Activated T-helper 2 cell treated with anti-CD3 and anti-CD28 coated beads, Interferon-gamma antibody, Interleukin-2, Interleukin-4, amounts not matched to agents 10 μg/mL and 5 μg/mL and 100 μg/mL, durations not matched to agents 14 hours and 24 hours and 36 hours (primary cell): Measurements from ENCODE around the gene PPP1R14C. TPM values are rescaled to one million over a fixed set of nuclear protein-coding genes. Genes with fewer than 3 reads are reported as not detected.

Source experiments
- DNase-seq: peaks from one replicate; pipeline ENCODE4 v3.0.0; 2021; ENCODE audit warnings: low spot score
- H3K27ac Mint-ChIP-seq: one replicate; pipeline ENCODE4 v1.8.0; 2021; ENCODE audit warnings: mixed read lengths
- H3K27me3 Mint-ChIP-seq: one replicate; pipeline ENCODE4 v1.8.0; 2021; ENCODE audit warnings: low read depth, mixed read lengths
- H3K36me3 Mint-ChIP-seq: one replicate; pipeline ENCODE4 v1.8.0; 2021; ENCODE audit warnings: low read depth, mixed read lengths
- H3K4me1 Mint-ChIP-seq: one replicate; pipeline ENCODE4 v1.8.0; 2021; ENCODE audit warnings: low read depth, mixed read lengths
- H3K4me3 Mint-ChIP-seq: one replicate; pipeline ENCODE4 v1.8.0; 2021; ENCODE audit warnings: low read depth, mild to moderate bottlenecking, moderate library complexity, mixed read lengths
- H3K9me3 Mint-ChIP-seq: one replicate; pipeline ENCODE4 v1.8.0; 2021; ENCODE audit warnings: mixed read lengths
- intact Hi-C: fragments of 100-400 bp; cut with micrococcal nuclease; formaldehyde crosslinking; loops from one replicate; pipeline ENCODE4 v1.15.1; 2023
- total RNA-seq: library from RNA; stranded (reverse); gene quantifications from 2 replicates; pipeline ENCODE4 v1.2.3, GENCODE V29; 2022

PPP1R14C gene
- total RNA-seq, 1 donor from 2014 or later: 0.23 TPM

DNA sequence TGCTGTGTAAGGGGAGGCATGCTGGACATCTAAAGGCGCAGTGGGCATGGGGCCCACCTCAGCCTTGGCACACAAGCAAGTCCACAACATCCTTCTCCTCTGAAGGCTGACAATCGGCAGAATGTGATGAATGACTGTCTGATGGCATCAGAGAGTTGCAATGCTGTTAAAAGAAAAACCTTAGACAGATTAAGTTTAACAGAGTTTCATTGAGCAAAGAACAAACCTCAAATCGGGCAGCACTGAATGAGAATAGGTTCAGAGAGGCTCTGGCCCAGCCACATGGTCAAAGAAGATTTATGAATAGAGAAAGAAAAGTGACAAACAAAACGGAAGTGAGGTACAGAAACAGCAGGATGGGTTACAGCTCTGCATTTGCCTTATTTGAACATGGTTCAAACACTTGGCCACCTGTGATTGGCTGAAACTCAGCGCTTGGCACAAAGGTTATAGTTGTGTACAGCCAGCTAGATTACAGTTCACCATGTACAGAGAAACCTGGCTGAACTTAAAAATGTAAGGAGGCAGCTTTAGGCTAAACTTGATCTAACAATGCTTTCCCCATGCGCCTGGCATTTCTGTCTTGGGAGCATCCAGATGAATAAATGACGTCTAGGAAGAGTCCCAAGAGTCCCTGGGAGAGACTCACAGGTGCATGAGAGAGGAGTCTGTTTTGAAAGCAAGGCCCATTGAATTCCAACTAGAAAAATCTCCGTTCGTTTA is 127.6 kb downstream of the PPP1R14C start:
- Mint-ChIP-seq H3K4me1 (peaks cover 3% of the 10 kb centered on the region), H3K9me3 (no peaks in the 10 kb centered on the region), H3K27ac (no peak overlapping the region), H3K27me3 (peaks cover 17% of the 10 kb centered on the region), H3K36me3 (no peaks in the 10 kb centered on the region), H3K4me3 (no peak overlapping the region)
- intact Hi-C loops: no loop called here
- no peak for DNase-seq

DNA sequence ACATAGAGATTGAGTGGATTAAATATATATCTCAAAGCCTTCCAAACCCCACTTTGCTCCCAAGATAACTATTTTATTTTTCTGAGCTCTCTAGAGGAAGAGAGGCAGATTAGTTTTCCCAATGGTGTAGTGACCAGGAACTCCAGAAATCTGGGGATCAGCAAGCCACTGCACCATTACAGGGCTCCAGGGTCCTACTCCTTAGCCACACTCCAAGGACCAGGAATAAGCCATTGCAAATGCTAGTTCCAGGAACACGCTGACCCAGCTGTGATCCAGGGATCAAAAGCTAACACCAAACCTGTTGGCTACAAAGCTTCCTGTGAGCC is 128.3 kb downstream of the PPP1R14C start:
- Mint-ChIP-seq H3K36me3 (no peaks in the 10 kb centered on the region), H3K27me3 (peaks cover 17% of the 10 kb centered on the region), H3K9me3 (no peaks in the 10 kb centered on the region), H3K27ac (no peak overlapping the region), H3K4me1 (peaks cover 3% of the 10 kb centered on the region), H3K4me3 (no peak overlapping the region)
- DNase-seq: no peak
- intact Hi-C loops: no loop called here

DNA sequence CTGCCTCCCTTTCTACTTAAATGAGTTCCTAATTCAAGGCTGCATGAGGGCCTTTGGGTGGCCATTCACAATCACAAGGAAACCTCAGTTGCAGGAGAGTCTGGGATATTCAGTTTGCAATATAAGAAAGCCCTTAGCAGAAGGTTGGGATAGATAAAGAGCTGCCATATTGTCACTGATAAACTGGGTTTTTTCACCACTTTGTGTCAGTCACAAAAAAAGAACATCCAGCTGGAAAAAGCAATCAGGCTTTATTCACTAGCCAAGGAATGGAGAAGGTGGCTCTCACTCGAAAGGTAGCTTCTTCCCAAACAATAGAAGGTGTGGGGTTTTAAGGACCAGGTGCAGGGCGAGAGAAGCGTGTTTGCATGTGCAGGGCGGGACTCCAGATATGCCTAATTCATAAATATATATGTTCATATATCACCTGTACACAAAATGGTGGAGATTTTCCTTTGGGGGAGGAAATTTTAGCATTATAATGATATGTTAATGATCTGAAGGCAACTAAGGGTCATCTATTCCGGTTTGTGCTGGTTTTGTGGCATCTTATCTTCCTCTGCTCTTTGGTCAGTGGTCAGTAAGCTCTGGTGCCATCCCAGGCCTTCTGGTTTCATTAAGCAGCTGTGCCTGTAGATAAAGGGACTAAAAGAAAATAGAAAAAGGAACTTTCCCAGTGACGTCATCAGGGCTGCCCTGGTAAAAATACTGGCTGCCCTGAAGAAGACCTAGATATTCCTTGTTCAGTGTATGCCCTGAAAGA is 128.8 kb downstream of the PPP1R14C start:
- Mint-ChIP-seq H3K36me3 (no peaks in the 10 kb centered on the region), H3K9me3 (no peaks in the 10 kb centered on the region), H3K27me3 (peaks cover 17% of the 10 kb centered on the region), H3K27ac (no peak overlapping the region), H3K4me3 (no peak overlapping the region), H3K4me1 (peaks cover 3% of the 10 kb centered on the region)
- DNase-seq: no peak
- intact Hi-C loops: no loop called here

DNA sequence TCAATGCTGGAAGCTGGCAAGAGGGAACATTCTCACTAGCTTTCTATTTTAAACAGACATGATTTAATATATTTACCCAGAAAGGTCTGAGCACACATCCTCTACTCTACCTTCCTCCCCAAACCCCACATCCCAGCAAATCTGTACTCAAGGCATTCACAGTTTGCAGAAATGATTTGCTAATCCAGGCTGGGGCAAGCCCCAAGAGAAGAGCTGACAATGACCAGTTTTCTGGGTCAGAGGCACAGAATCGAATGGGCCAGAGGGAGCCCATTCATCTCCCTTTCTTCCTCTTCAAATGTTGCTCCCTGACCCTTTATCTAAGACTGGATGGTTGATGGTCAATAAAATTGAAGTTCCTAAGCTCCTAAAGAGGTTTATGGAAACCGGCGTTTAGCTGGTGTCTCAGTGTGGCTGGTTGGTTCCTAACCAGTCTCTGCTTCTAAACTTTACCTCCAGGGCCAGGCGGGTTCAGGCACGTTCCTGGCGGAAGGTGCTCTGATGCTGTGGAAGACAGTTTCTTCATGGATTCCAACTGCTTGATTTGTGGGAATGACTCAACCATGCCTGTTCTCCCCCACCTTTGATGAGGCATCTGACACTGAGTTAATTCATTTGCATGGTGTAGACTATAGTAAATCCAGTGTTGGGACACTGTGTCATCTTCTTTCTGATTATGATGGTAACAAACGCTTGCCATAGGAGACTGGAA is 129.6 kb downstream of the PPP1R14C start:
- H3K27me3 Mint-ChIP-seq: peaks cover 15% of the 10 kb centered on the region
- H3K4me1 Mint-ChIP-seq: peaks cover 3% of the 10 kb centered on the region
- no peaks in the 10 kb centered on the region for H3K9me3 Mint-ChIP-seq
- DNase-seq: no peak
- intact Hi-C loops: no loop called here
- H3K36me3 Mint-ChIP-seq: no peaks in the 10 kb centered on the region
- no peak overlapping the region for H3K27ac Mint-ChIP-seq
- H3K4me3 Mint-ChIP-seq: no peak overlapping the region

DNA sequence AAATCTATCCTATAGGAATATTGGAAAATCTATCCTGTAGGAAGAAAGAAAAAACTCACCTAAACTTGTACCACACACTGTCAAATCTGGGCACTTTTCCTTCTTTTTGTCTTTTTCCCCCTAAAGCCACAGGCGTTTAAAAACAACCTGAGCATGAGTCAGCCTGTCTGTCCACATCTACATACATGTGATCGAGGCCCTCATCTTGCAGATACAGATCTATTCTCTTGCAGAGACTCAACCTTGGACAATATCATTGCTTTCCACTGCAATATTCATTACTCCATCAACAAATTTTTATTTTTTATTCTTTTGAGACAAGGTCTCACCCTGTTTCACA is 130.1 kb downstream of the PPP1R14C start:
- no peak for DNase-seq
- intact Hi-C loops: no loop called here
- Mint-ChIP-seq H3K36me3 (no peaks in the 10 kb centered on the region), H3K27ac (no peak overlapping the region), H3K9me3 (no peaks in the 10 kb centered on the region), H3K4me1 (peaks cover 3% of the 10 kb centered on the region), H3K27me3 (peaks cover 15% of the 10 kb centered on the region), H3K4me3 (no peak overlapping the region)

DNA sequence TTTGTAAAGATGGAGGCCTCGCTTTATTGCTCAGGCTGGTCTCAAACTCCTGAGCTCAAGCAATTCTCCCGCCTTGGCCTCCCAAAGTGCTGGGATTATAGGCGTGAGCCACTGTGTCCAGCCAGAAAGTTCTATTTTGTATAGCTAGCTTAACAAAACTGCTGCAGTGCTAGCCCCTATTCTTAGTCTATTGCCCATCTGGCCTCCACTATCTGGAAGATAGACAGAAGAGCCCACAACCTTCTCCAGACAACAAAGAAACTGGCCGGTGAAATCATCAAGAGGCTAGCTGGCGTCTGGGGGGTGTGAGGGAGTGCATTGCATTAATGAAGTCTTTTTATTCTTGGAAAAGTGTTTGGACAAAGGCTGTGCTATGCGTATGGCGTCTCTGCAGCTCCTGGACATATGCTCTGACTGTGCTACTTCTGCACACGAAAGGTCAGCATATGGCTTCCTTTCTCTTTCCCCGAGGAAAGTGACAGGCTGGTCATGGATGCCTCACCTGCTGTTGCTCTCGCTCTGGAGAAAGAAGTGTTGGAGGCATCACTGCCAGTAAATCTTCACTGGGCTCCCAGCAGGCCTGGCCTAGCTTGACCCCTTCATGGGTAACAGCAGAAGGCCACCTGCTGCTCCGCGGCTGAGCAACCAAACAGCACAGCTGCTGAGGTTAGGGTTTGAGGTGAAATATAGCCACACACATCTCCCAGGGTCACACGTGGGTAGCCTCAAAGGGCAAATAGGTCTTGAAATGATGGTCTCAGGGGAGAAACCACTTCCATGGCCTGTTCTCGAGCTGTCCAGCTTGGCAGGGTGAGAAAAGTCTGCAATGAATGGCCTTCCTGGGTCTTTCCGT is 130.8 kb downstream of the PPP1R14C start:
- no peak for DNase-seq
- intact Hi-C loops: no loop called here
- no peaks in the 10 kb centered on the region for H3K36me3 Mint-ChIP-seq
- H3K27me3 Mint-ChIP-seq: peaks cover 19% of the 10 kb centered on the region
- no peak overlapping the region for H3K4me3 Mint-ChIP-seq
- peaks cover 3% of the 10 kb centered on the region for H3K4me1 Mint-ChIP-seq
- H3K9me3 Mint-ChIP-seq: no peaks in the 10 kb centered on the region
- H3K27ac Mint-ChIP-seq: no peak overlapping the region

DNA sequence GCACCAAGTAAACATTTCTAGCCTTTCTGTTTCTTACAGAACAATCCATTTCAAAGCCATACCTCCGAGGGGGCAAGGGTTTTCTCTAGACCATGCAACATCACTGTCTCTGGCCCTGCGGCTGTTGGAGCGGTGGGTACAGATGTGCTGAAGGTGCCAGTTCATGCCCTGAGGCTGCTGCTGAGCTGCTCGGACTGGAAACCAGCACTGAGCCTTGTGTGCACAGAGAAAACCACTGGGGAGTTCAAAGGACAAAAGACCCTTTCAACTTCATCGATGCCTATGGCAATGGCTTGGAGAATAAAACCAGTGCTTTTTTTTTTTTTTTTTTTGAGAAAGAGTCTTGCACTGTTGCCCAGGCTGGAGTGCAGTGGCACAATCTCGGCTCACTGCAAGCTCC is 132.6 kb downstream of the PPP1R14C start:
- H3K9me3 Mint-ChIP-seq: no peaks in the 10 kb centered on the region

DNA sequence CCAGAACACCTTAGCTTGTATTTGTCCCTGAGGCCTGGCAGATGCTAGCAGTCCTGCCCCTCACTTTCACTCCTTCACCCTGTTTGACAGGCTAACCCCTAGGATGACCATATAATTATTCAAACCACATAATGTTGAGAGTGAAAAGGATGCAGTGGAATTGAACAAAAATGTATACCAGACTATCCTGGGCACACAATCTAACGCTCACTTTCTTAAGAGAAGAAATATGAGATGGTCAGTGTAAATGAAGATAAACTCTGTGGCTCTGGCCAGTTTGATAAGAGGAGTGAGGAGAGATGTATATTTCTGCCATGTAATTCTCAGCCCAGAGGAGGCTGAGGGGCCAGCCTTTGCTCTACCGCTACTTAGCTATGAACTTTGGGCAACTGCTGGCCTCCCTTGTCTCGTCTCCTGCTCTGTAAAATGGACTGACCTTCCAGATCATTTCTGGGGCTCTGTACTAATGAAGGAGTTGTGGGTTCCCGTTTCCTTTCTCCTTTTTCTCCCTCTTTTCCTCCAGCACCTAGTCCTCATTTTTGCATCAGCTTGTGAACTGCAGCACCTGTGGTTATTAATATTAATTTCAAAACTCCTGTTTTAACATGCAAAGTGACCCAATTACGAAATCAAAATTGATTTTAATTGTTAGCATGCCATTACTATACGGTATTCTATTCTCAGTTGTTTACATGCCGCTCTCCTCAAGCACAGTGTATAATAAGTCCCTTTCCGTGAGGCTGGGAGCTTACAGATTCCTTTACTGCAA is 133.5 kb downstream of the PPP1R14C start:
- Mint-ChIP-seq H3K36me3 (no peaks in the 10 kb centered on the region), H3K9me3 (no peaks in the 10 kb centered on the region), H3K4me1 (no peaks in the 10 kb centered on the region), H3K27me3 (peaks cover 42% of the 10 kb centered on the region), H3K27ac (no peak overlapping the region), H3K4me3 (no peak overlapping the region)
- DNase-seq: no peak
- intact Hi-C loops: no loop called here

More for the DNA sequence above, 132.6 kb downstream of the PPP1R14C start:
- DNase-seq: no peak
- intact Hi-C loops: no loop called here
- no peaks in the 10 kb centered on the region for H3K4me1 Mint-ChIP-seq
- H3K4me3 Mint-ChIP-seq: no peak overlapping the region
- no peak overlapping the region for H3K27ac Mint-ChIP-seq
- H3K36me3 Mint-ChIP-seq: no peaks in the 10 kb centered on the region
- H3K27me3 Mint-ChIP-seq: peaks cover 35% of the 10 kb centered on the region

DNA sequence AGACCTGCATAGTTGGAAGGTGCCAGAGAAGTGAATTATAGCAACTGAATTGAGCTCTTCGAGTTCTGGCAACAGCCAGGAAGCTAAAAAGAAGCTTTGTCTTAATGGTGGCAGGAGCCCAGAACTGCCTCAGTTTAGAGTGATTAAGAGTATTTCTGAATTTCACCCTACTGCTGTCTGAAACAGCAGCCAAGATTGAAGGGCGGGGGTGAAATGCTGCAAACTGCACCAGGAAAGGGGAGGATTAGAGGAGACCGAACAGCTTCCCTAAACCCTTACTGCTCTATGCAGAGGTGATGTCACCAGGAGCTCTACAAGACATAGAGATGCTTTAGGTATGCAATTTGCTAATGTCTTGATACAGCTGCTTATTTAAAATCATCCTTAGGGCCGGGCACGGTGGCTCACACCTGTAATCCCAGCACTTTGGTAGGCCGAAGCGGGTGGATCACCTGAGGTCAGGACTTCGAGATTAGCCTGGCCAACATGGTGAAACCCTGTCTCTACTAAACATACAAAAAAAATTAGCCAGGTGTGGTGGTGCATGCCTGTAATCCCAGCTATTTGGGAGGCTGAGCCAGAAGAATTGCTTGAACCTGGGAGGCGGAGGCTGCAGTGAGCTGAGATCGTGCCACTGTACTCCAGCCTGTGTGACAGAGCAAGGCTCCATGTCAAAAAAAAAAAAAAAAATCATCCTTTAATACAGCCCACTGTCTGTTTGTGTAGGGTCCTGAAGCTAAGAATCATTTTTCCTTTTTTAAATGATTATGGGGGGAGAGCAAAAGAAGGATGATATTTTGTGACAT is 134.3 kb downstream of the PPP1R14C start:
- no peak overlapping the region for H3K4me3 Mint-ChIP-seq
- H3K27ac Mint-ChIP-seq: no peak overlapping the region
- intact Hi-C loops: no loop called here
- DNase-seq: no peak
- peaks cover 42% of the 10 kb centered on the region for H3K27me3 Mint-ChIP-seq
- no peaks in the 10 kb centered on the region for H3K36me3 Mint-ChIP-seq
- H3K9me3 Mint-ChIP-seq: no peaks in the 10 kb centered on the region
- H3K4me1 Mint-ChIP-seq: no peaks in the 10 kb centered on the region

DNA sequence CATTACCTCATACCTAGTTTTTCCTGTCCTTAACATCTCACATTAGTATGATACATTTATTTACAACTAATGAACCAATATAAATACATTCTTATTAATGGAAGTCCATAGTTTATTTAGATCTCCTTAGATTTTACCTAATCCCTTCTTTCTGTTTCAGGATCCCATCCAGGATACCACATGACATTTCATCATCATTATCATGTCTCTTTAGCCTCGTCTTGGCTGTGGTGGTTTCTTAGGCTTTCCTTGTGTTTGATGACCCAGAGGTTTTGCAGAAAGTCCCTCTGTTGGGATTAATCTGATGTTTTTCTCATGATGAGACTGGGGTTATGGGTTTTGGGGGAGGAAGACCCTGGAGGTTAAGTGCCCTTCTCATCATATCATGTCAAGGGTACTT is 136.7 kb downstream of the PPP1R14C start:
- Mint-ChIP-seq H3K4me3 (no peak overlapping the region), H3K27ac (no peak overlapping the region), H3K27me3 (peaks cover 42% of the 10 kb centered on the region), H3K36me3 (no peaks in the 10 kb centered on the region), H3K9me3 (no peaks in the 10 kb centered on the region), H3K4me1 (no peaks in the 10 kb centered on the region)
- intact Hi-C loops: no loop called here
- no peak for DNase-seq

DNA sequence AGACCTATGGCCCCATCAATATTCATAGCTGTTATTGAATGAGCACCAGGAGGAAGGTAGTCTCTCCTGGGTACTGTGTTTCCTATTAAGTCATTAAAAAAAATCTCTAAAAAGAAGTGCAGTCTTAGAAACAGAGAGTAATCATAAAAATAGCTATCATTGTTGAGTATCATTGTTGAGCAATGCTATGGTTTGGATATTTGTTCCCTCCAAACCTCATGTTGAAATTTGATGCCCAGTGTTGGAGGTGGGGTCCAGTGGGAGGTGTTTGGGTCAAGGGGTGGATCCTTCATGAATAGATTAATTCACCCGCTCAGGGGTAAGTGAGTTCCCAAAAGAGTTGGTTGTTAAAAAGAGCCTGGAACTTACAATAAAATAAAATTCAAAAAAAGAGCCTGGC is 137.9 kb downstream of the PPP1R14C start:
- Mint-ChIP-seq H3K4me3 (no peak overlapping the region), H3K9me3 (no peaks in the 10 kb centered on the region), H3K27me3 (peaks cover 49% of the 10 kb centered on the region), H3K27ac (no peak overlapping the region), H3K4me1 (no peaks in the 10 kb centered on the region), H3K36me3 (no peaks in the 10 kb centered on the region)
- no peak for DNase-seq
- intact Hi-C loops: no loop called here
